ENCODE data around the gene FAM168B. TPM values are rescaled to one million over a fixed set of nuclear protein-coding genes. Genes with fewer than 3 reads are reported as not detected.
A peak's percentile ranks its signal among the peaks of the same experiment; 100 is the strongest.

Gene FAM168B
- total RNA-seq, 2 experiments from 2014 or later, result 62.8 to 66.6 TPM

GRCh38 chr2:131009713-131010475 lies 83.4 kb downstream of the FAM168B start:
- DNase-seq (no peak), ATAC-seq (no peak)
- Mint-ChIP-seq H3K27me3 (peaks cover 2% of the 10 kb centered on the region), H3K4me3 (no peak overlapping the region), H3K4me1 (ENCODE audit: low read depth) (peaks cover 36% of the 10 kb centered on the region), H3K36me3 (ENCODE audit: low read depth) (no peaks in the 10 kb centered on the region), H3K27ac (peak overlapping the region; percentile 57), H3K9me3 (peaks cover 5% of the 10 kb centered on the region)
- intact Hi-C loops (cut with micrococcal nuclease), result no loop called here
- ChIA-PET POLR2A (no interaction called here), CTCF (interaction anchor here (1.5 kb wide), 1 partner anchor 213 kb away, joined by 4 read pairs; no protein-coding TSS in a partner anchor)
- no peak for TF ChIP-seq CTCF (IDR thresholded peaks at IDR 0.05)

- peaks cover 2% of the 10 kb centered on the region for H3K27me3 Mint-ChIP-seq
- TF ChIP-seq CTCF (IDR thresholded peaks at IDR 0.05), result no peak
- H3K36me3 Mint-ChIP-seq (ENCODE audit: low read depth), result no peaks in the 10 kb centered on the region
- no peak for DNase-seq
- no peak overlapping the region for H3K27ac Mint-ChIP-seq
- POLR2A ChIA-PET, result interaction anchor here (0.6 kb wide), 1 partner anchor 11 kb away, joined by 3 read pairs; no protein-coding TSS in a partner anchor
- ATAC-seq, result no peak
- H3K4me3 Mint-ChIP-seq, result no peak overlapping the region
- CTCF ChIA-PET, result no interaction called here
- H3K4me1 Mint-ChIP-seq (ENCODE audit: low read depth), result peaks cover 36% of the 10 kb centered on the region
- intact Hi-C loops (cut with micrococcal nuclease), result no loop called here
- H3K9me3 Mint-ChIP-seq, result peaks cover 5% of the 10 kb centered on the region
These were observed 84.3 kb downstream of the FAM168B start for GRCh38 chr2:131008967-131009366.

- H3K4me1 Mint-ChIP-seq (ENCODE audit: low read depth), result peaks cover 30% of the 10 kb centered on the region
- ChIA-PET POLR2A (no interaction called here), CTCF (interaction anchor here (1.1 kb wide), 1 partner anchor 11 kb away, joined by 3 read pairs; no protein-coding TSS in a partner anchor)
- peaks cover 4% of the 10 kb centered on the region for H3K27me3 Mint-ChIP-seq
- intact Hi-C loops (cut with micrococcal nuclease), result no loop called here
- no peaks in the 10 kb centered on the region for H3K36me3 Mint-ChIP-seq (ENCODE audit: low read depth)
- no peak overlapping the region for H3K27ac Mint-ChIP-seq
- no peak overlapping the region for H3K4me3 Mint-ChIP-seq
- no peak for DNase-seq
- no peak for TF ChIP-seq CTCF (IDR thresholded peaks at IDR 0.05)
- H3K9me3 Mint-ChIP-seq, result peaks cover 5% of the 10 kb centered on the region
- ATAC-seq, result no peak
These were observed 86.7 kb downstream of the FAM168B start for GRCh38 chr2:131006561-131006960.

GRCh38 chr2:131005216-131005935 lies 87.9 kb downstream of the FAM168B start:
- POLR2A ChIA-PET, result no interaction called here
- H3K27ac Mint-ChIP-seq, result no peak overlapping the region
- H3K4me1 Mint-ChIP-seq (ENCODE audit: low read depth), result peaks cover 18% of the 10 kb centered on the region
- peaks cover 5% of the 10 kb centered on the region for H3K9me3 Mint-ChIP-seq
- no peaks in the 10 kb centered on the region for H3K36me3 Mint-ChIP-seq (ENCODE audit: low read depth)
- H3K27me3 Mint-ChIP-seq, result peaks cover 7% of the 10 kb centered on the region
- CTCF ChIA-PET, result interaction anchor here (1.1 kb wide), 1 partner anchor 12 kb away, joined by 3 read pairs; no protein-coding TSS in a partner anchor
- intact Hi-C loops (cut with micrococcal nuclease), result no loop called here
- ATAC-seq, result no peak
- DNase-seq, result no peak
- no peak overlapping the region for H3K4me3 Mint-ChIP-seq
- TF ChIP-seq CTCF (IDR thresholded peaks at IDR 0.05), result no peak

Data from activated CD8-positive, alpha-beta T cell treated with anti-CD3 and anti-CD28 coated beads for 36 hours (primary cell).